Neural cell (in vitro differentiated cells): ENCODE results near the gene KLHL14. TPM values are rescaled to one million over a fixed set of nuclear protein-coding genes. Genes with fewer than 3 reads are reported as not detected.

Experiments used
- H2AFZ ChIP-seq: fragments of 200-600, 300-800 bp; sonication (generic), shearing (Covaris generic); 2 replicates; pipeline ENCODE4 v1.6.0; 2014; ENCODE audit warnings: low read depth, mild to moderate bottlenecking, antibody characterized with exemption, low read length, moderate library complexity
- H3F3A ChIP-seq: fragments of 200-600 bp; shearing (Covaris generic); 2 replicates; pipeline ENCODE4 v1.6.1; 2016; ENCODE audit warnings: mild to moderate bottlenecking, moderate library complexity, mixed read lengths, antibody characterized with exemption, low read length; ENCODE audit not compliant: insufficient read depth, poor library complexity, severe bottlenecking
- H3K27ac ChIP-seq: fragments of 200-600, 300-800 bp; sonication (generic), shearing (Covaris generic); 2 replicates; pipeline ENCODE4 v1.5.1; 2014; ENCODE audit warnings: mild to moderate bottlenecking, low read length, moderate library complexity
- H3K27me3 ChIP-seq: fragments of 300-800, 200-600 bp; sonication (generic), shearing (Covaris generic); 2 replicates; pipeline ENCODE4 v1.6.0; 2014; ENCODE audit warnings: mild to moderate bottlenecking, low read depth, low read length, moderate library complexity; ENCODE audit not compliant: insufficient read depth
- H3K36me3 ChIP-seq: fragments of 300-800, 200-600 bp; sonication (generic), shearing (Covaris generic); 2 replicates; pipeline ENCODE4 v1.5.1; 2014; ENCODE audit warnings: mild to moderate bottlenecking, antibody characterized with exemption, low read length, moderate library complexity; ENCODE audit not compliant: insufficient read depth
- H3K4me2 ChIP-seq: fragments of 300-800, 200-600 bp; sonication (generic), shearing (Covaris generic); 2 replicates; pipeline ENCODE4 v1.6.0; 2014; ENCODE audit warnings: mild to moderate bottlenecking, low read length
- H3K4me3 ChIP-seq: fragments of 300-800, 200-600 bp; sonication (generic), shearing (Covaris generic); 2 replicates; pipeline ENCODE4 v1.5.1; 2014; ENCODE audit warnings: mild to moderate bottlenecking, low read length, moderate library complexity
- H3K79me2 ChIP-seq: fragments of 200-600 bp; shearing (Covaris generic); replicated peaks from 2 replicates; pipeline ENCODE4 v1.6.0; 2014; ENCODE audit warnings: mild to moderate bottlenecking, low read length, moderate library complexity; ENCODE audit not compliant: insufficient read depth
- H3K9ac ChIP-seq: fragments of 300-800, 200-600 bp; sonication (generic), shearing (Covaris generic); 2 replicates; pipeline ENCODE4 v1.6.1; 2016; ENCODE audit warnings: mild to moderate bottlenecking, low read length, mixed read lengths
- H3K9me2 ChIP-seq: fragments of 200-600 bp; shearing (Covaris generic); 2 replicates; pipeline ENCODE4 v1.6.1; 2016; ENCODE audit warnings: mild to moderate bottlenecking, low read length, mixed read lengths; ENCODE audit not compliant: insufficient read depth
- H3K9me3 ChIP-seq: fragments of 200-600, 300-800 bp; sonication (generic), shearing (Covaris generic); 2 replicates; pipeline ENCODE4 v1.6.1; 2016; ENCODE audit warnings: mild to moderate bottlenecking, mixed run types, low read length, moderate library complexity, mixed read lengths
- H4K20me1 ChIP-seq: fragments of 200-600 bp; shearing (Covaris generic); 2 replicates; pipeline ENCODE4 v1.6.1; 2016; ENCODE audit warnings: mild to moderate bottlenecking, mixed run types; ENCODE audit not compliant: insufficient read depth
- EP300 ChIP-seq: fragments of 450-650 bp; conservative IDR thresholded peaks from 2 replicates; pipeline ENCODE4 v1.6.1; 2014; ENCODE audit warnings: antibody characterized with exemption, mild to moderate bottlenecking, moderate library complexity; ENCODE audit not compliant: poor library complexity, severe bottlenecking
- EZH2 ChIP-seq: fragments of 200-600, 300-800 bp; shearing (Covaris generic), sonication (generic); IDR thresholded peaks from 2 replicates; pipeline ENCODE4 v1.6.1; 2014; ENCODE audit warnings: antibody characterized with exemption, low read length, borderline replicate concordance, mild to moderate bottlenecking; ENCODE audit not compliant: insufficient read depth, poor library complexity, severe bottlenecking
- MXI1 ChIP-seq: fragments of 450-650 bp; conservative IDR thresholded peaks from 2 replicates; pipeline ENCODE4 v1.6.1; 2014; ENCODE audit warnings: antibody characterized with exemption, mild to moderate bottlenecking; ENCODE audit not compliant: poor library complexity, severe bottlenecking
- POLR2AphosphoS5 ChIP-seq: IDR thresholded peaks from 2 replicates; pipeline ENCODE4 v1.6.1; 2012
- RAD21 ChIP-seq: fragments of 450-650 bp; conservative IDR thresholded peaks from 2 replicates; pipeline ENCODE4 v1.6.1; 2014; ENCODE audit warnings: antibody characterized with exemption, mild to moderate bottlenecking, moderate library complexity
- SMC3 ChIP-seq: fragments of 450-650 bp; conservative IDR thresholded peaks from 2 replicates; pipeline ENCODE4 v1.6.1; 2014; ENCODE audit warnings: antibody characterized with exemption, mild to moderate bottlenecking, moderate library complexity; ENCODE audit not compliant: poor library complexity
- TAF1 ChIP-seq: IDR thresholded peaks from 2 replicates; pipeline ENCODE4 v1.6.1; 2012; ENCODE audit warnings: low read depth
- polyA plus RNA-seq: library from polyadenylated mRNA; depleted of rRNA; stranded (reverse); fragments of >200 nt; gene quantifications from 2 replicates; pipeline ENCODE4 v1.2.3, GENCODE V29; 2014
- TF ChIP-seq, protein P1 (sequence below): IDR thresholded peaks from 2 replicates; pipeline ENCODE4 v1.6.1; 2012; ENCODE audit warnings: borderline replicate concordance
- TF ChIP-seq, protein P2 (sequence below): fragments of 450-650 bp; IDR thresholded peaks from 2 replicates; pipeline ENCODE4 v1.5.1; 2014; ENCODE audit warnings: antibody characterized with exemption, mild to moderate bottlenecking, moderate library complexity; ENCODE audit not compliant: poor library complexity, severe bottlenecking

The KLHL14 gene
- polyA plus RNA-seq, 1 donor from 2014 or later = 0.33 TPM

DNA sequence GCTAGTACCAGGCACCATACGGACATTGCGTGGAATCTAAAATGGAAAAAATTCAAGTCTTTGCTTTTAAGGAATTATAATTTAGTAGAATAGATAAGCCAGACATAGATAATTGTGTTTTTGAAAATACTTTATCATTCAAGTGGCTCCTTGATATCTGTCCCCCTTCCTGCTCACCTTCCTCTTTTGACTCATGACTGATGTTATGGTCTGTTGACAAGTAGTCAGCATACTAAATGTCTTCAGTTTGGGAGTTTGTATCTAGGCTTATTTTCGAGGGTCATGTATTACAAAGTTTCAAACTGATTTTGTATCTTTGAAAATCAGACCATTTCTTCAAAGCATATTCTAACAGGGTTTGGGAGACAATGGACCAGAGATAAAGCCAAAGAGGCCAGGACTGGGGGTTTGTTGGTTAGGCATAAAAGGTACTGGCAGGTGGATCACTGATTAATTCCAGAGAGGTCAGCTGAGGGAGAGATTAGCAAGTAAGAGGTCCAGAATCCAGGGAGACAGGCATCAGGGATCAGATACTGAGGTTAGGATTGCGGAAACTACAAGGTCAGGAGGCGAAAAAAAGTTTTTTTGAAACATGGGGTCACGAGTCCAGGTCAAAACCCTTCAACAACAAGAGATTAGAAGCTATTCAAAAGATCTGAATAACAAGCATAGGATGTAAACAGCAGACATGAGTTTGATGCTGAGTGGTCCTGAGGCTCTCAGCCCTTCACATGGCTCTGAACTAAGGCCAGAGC is 31.5 kb upstream of the KLHL14 start:
- Histone ChIP-seq H3K36me3 (no peaks in the 10 kb centered on the region), H4K20me1 (no peaks in the 10 kb centered on the region), H3K9me2 (no peaks in the 10 kb centered on the region), H3K27me3 (no peaks in the 10 kb centered on the region), H3K9me3 (no peaks in the 10 kb centered on the region), H3F3A (no peaks in the 10 kb centered on the region), H3K27ac (no peak overlapping the region), H3K4me2 (no peak overlapping the region), H2AFZ (no peak overlapping the region), H3K79me2 (no peaks in the 10 kb centered on the region), H3K4me3 (no peak overlapping the region), H3K9ac (no peak overlapping the region)
- TF ChIP-seq TAF1 (no peak), EZH2 (no peak), POLR2AphosphoS5 (no peak), RAD21 (no peak), SMC3 (no peak), EP300 (no peak), MXI1 (no peak)
- TF ChIP-seq, protein P1, sequence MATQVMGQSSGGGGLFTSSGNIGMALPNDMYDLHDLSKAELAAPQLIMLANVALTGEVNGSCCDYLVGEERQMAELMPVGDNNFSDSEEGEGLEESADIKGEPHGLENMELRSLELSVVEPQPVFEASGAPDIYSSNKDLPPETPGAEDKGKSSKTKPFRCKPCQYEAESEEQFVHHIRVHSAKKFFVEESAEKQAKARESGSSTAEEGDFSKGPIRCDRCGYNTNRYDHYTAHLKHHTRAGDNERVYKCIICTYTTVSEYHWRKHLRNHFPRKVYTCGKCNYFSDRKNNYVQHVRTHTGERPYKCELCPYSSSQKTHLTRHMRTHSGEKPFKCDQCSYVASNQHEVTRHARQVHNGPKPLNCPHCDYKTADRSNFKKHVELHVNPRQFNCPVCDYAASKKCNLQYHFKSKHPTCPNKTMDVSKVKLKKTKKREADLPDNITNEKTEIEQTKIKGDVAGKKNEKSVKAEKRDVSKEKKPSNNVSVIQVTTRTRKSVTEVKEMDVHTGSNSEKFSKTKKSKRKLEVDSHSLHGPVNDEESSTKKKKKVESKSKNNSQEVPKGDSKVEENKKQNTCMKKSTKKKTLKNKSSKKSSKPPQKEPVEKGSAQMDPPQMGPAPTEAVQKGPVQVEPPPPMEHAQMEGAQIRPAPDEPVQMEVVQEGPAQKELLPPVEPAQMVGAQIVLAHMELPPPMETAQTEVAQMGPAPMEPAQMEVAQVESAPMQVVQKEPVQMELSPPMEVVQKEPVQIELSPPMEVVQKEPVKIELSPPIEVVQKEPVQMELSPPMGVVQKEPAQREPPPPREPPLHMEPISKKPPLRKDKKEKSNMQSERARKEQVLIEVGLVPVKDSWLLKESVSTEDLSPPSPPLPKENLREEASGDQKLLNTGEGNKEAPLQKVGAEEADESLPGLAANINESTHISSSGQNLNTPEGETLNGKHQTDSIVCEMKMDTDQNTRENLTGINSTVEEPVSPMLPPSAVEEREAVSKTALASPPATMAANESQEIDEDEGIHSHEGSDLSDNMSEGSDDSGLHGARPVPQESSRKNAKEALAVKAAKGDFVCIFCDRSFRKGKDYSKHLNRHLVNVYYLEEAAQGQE = no peak
- TF ChIP-seq, protein P2, sequence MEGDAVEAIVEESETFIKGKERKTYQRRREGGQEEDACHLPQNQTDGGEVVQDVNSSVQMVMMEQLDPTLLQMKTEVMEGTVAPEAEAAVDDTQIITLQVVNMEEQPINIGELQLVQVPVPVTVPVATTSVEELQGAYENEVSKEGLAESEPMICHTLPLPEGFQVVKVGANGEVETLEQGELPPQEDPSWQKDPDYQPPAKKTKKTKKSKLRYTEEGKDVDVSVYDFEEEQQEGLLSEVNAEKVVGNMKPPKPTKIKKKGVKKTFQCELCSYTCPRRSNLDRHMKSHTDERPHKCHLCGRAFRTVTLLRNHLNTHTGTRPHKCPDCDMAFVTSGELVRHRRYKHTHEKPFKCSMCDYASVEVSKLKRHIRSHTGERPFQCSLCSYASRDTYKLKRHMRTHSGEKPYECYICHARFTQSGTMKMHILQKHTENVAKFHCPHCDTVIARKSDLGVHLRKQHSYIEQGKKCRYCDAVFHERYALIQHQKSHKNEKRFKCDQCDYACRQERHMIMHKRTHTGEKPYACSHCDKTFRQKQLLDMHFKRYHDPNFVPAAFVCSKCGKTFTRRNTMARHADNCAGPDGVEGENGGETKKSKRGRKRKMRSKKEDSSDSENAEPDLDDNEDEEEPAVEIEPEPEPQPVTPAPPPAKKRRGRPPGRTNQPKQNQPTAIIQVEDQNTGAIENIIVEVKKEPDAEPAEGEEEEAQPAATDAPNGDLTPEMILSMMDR = no peak

DNA sequence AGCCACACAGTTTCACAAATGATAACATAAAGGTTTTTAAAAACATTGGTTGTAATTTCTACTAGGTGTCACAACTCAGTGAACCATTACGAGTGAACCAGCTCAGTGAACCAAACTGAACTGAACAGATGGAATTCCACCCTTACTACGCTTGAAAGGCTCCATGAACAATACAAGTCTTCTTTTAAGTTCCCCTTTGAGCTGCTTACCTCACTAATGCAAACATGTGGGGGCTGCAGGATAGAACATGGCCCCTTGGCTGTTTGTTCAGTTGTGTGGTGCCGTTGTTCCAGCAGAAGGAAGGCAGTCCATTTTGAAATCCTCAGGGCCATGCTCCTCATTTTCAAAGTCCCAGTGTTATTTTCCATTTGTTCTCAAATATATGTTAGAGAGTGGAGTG is 30.7 kb upstream of the KLHL14 start:
- H3K9me3 ChIP-seq = no peaks in the 10 kb centered on the region
- H4K20me1 ChIP-seq = no peaks in the 10 kb centered on the region
- no peak overlapping the region for H3K4me3 ChIP-seq
- no peak overlapping the region for H3K9ac ChIP-seq
- H3K79me2 ChIP-seq = no peaks in the 10 kb centered on the region
- H3K9me2 ChIP-seq = no peaks in the 10 kb centered on the region
- H3K27me3 ChIP-seq = no peaks in the 10 kb centered on the region
- no peaks in the 10 kb centered on the region for H3F3A ChIP-seq
- H3K36me3 ChIP-seq = no peaks in the 10 kb centered on the region
- no peak overlapping the region for H2AFZ ChIP-seq
- TF ChIP-seq, protein P2 = no peak
- TF ChIP-seq EZH2 (no peak), EP300 (no peak), SMC3 (no peak), POLR2AphosphoS5 (no peak), TAF1 (no peak), MXI1 (no peak), RAD21 (no peak)
- TF ChIP-seq, protein P1 = no peak
- H3K27ac ChIP-seq = no peak overlapping the region
- no peak overlapping the region for H3K4me2 ChIP-seq
